GM08714 (cell line): ENCODE measurements around the gene AP2A1.

Experiments used
- H3K4me3 ChIP-seq: fragments of 200-500 bp; sonication (Bioruptor generic); 2 replicates; pipeline ENCODE4 v1.5.1; 2014; ENCODE audit warnings: mild to moderate bottlenecking, low read length, inconsistent platforms
- ZNF274 ChIP-seq: IDR thresholded peaks from 2 replicates; pipeline ENCODE4 v1.6.1; 2012; ENCODE audit warnings: mild to moderate bottlenecking, low read depth, low read length

AP2A1 gene

DNA sequence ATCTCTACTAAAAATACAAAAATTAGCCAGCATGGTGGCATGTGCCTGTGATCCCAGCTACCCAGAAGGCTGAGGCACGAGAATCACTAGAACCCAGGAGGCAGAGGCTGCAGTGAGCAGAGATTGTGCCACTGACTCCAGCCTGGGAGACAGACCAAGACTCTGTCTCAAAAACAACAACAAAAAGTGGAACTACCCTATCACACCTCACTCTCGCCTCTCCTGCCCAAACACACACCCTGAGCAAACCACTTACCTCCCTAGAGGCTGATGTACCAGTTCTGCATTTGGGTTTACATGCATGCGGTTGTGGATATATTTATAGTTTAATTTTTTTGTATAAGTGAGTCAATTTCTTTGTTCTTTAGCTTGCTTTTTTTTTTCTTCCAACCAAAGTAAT is 76.5 kb downstream of the AP2A1 start:
- no peak overlapping the region for H3K4me3 ChIP-seq
- no peak for TF ChIP-seq ZNF274

DNA sequence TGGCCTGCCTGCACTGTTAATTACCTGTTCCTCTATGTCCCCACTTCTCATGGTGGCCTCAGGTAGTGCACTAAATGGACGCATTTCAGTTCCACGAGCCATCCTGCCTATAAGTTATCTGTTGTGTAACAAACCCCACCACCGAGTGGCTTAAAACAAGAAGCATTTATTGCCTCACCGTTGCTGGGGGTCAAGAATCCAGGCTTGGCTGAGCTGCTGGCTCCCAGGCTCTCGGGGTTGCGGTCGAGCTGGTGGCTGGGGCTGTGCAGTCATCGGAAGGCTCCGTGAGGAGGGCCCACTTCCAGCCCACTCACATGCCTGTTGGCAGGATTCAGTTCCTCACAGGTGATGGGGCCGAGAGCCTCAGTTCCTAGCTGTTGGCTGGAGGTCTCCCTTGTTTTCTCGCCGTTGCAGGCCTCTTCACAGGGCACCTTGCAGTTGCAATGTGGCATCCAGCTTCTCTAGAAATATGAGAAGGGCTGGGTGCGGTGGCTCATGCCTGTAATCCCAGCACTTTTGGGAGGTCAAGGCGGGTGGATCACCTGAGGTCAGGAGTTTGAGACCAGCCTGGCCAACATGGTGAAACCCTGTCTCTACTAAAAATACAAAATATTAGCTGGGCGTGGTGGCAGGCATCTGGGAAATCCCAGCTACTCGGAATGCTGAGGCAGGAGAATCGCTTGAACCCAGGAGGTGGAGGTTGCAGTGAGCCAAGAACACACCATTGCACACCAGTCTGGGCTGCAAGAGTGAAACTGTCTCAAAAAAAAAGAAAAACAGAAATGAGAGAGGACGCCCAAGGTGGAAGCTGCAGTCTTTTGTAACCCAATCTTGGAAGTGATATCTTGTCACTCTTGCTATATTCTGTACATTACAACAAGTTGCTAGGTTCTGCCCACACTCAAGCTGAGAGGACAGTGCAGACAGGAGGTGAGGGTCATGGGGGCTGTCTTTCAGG is 77.6 kb downstream of the AP2A1 start:
- no peak overlapping the region for H3K4me3 ChIP-seq
- TF ChIP-seq ZNF274 = no peak

DNA sequence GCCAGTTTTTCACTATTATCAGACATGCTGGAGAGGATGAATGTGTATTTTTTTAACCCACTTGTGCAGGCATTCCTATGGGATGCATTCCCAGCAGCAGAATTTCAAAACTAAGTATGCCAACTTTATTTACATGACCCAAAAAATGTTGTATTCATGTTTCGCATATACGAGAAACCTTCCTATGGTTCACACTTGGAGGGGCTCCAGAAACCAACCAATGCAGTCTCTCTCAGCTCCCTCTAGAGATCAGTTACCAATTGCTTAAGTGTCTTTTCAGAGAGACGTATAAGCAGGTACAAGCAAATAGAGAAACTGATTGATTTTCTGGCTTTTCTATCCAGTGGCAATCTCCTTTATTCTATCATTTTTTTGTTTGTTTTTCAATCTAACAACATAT is 78.6 kb downstream of the AP2A1 start:
- no peak for TF ChIP-seq ZNF274
- H3K4me3 ChIP-seq = no peak overlapping the region

DNA sequence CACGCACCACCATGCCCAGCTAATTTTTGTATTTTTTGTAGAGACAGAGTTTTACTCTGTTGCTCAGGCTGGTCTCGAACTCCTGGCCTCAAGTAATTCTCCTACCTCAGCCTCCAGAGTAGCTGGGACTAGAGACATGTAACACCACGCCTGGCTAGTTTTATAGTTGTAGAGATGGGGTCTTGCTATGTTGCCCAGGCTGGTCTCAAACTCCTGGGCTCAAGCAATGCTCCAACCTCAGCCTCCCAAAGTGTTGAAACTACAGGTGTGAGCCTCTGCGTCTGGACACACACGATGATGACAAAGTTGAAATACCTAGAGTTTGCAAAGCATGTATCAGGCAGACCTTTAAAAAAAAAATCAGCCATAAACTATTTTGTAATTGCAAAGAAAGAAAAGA is 79.6 kb downstream of the AP2A1 start:
- no peak overlapping the region for H3K4me3 ChIP-seq
- no peak for TF ChIP-seq ZNF274

DNA sequence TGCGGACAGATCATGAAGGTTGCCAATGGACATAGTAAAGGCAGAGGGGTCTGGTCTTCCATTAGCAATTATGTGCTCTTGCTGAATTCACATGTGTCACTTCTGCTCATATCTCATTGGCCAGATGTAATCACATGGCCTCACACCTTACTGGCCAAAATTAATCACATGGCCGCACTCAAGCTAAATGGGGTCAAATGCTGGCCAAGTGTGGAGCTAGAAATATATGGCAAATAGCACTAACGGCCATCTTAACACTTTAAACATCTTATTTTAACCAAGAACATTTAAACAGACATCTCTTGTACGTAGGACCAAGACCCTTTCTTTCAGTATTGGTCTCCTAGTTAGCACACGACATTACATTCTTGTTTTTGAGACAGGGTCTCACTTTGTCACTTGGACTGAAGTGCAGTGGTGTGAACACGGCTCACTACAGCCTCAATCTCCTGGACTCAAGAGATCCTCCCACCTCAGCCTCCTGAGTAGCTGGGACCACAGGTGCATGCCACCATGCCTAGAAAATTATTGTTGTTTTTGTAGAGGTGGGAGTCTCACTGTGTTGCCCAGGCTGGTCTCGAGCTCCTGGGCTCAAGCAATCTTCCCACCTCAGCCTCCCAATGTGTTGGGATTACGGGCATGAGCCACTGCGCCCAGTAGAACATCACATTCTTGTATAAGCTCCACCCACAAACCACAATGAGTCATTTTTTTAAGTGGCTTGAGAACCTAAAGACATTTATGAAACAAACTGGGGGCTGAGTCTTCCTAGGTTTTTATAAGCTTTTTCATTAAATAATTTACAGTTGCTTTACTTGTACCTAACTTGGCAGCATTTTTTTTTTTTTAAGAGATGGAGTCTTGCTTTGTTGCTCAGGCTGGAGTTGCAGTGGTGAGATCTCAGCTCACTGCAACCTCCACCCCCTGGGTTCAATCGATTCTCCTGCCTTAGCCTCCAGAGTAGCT is 81.2 kb downstream of the AP2A1 start:
- no peak for TF ChIP-seq ZNF274
- H3K4me3 ChIP-seq = no peak overlapping the region

DNA sequence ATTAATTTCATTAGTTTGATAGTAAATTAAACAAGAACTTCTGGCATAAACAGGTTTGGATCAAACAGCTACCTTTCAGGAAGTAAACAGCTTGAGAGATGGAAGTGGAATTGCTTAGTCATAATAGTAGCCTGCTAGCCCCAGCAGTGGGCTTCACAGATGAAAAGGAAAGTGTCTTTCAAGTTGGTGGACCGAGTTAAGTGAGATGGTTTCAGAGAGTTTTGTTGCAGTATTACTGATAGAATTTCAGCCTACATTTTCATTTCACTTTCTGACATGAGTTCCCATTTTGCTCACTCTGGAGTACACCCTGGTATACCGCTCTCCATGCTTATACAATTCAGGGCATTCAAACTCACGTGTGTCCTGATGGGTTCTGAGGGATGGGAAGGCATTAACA is 82.1 kb downstream of the AP2A1 start:
- no peak for TF ChIP-seq ZNF274
- no peak overlapping the region for H3K4me3 ChIP-seq

DNA sequence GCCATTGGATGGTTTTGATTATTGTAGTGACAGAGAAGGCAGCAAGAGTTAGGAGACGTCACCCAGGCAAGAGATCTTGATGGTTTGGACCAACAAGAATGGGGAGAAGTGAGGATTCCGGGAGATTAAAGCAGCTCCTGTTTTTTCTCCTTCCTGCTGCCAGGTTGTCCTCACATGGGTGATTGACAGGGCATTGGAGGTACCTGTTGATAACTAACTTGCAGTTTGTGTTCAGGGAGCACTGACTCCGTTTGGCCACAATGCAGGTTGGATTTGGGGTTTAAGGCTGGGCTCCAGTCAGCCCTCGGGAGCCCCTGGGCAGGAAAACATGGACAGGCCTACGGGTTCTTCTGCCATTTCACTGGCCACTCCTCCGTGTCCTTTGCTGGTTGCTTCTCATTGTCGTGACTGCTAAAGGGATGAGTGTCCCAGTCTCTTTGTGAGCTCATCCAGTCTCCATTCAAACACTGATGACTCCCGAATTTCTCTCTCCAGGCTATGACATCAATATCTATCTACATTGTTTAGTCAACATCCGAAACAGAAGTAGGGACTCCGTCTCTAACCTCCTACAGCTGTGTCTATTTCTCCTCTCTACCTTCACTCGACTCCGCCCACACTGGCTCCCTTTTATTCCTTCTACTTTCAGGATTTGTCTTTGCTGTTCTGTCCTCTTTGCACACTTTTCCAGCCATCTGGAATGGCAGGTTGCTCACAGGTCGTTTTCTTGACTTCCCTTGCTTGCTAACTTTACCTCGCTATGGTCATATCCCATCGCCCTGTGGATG is 82.8 kb downstream of the AP2A1 start:
- no peak for TF ChIP-seq ZNF274
- H3K4me3 ChIP-seq = peak overlapping the region; percentile 64; the same call in 1 of the 2 replicates

DNA sequence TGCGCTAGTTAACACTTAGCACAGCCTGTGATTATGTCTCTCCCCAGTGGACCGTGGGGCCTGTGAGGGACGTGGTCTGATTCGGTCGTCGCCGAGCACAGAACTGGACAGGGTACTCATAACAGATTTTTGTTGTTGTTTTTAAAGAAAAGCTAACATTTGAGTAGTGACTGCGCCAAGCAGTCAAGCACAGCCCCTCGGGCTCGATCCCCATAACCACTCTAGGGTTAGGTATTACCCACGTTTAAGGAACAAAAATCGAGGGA is 83.4 kb downstream of the AP2A1 start:
- no peak for TF ChIP-seq ZNF274
- peak overlapping the region; percentile 64 for H3K4me3 ChIP-seq

DNA sequence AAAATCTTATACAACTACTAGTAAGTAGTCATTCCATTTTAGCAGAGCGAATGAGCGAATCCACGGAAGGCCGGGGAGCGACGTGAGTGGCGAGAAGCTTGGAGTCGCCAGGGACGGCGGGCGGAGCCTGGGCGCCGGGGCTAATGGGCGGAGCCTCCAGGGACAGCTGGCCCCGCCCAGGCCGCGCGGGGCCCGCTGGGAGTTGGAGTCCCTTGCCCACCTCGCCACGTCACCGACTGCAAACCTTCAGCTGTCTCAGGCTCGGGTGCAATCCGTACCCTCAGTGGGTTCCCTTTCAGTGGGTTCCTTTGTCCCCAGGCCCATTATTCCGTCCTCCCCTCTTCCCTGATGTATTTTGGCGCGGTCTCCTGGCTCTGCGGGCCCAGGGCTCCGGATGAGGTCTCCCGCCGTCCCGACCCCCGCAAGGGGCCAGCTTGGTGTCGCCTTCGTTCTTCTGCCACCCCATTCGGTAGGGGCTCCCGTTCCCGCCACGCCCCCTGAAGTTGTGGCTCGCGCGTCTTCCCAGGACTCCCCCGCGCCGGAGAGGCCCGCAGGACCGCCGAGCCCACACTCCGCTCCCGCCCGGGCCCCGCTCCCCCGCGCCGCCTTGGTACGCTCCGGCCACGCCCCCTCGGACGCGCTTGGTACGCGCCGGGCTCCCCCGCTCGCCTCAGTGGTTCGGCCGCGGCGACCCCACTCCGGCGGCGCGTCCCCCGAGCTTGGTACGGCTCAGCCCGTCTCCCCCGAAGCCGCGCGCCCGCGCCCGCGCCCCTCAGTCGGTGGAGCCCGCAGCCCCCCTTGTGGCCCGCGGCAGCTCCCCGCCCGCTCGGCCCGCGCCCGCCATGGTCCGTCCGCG is 83.9 kb downstream of the AP2A1 start, which contains the start of gene PTOV1:
TSS of gene PTOV1 (plus strand) at position 673 of the 856 bp plus-strand sequence.
- peak within 1 kb of the TSS; percentile 64 for H3K4me3 ChIP-seq
- TF ChIP-seq ZNF274 = no peak

DNA sequence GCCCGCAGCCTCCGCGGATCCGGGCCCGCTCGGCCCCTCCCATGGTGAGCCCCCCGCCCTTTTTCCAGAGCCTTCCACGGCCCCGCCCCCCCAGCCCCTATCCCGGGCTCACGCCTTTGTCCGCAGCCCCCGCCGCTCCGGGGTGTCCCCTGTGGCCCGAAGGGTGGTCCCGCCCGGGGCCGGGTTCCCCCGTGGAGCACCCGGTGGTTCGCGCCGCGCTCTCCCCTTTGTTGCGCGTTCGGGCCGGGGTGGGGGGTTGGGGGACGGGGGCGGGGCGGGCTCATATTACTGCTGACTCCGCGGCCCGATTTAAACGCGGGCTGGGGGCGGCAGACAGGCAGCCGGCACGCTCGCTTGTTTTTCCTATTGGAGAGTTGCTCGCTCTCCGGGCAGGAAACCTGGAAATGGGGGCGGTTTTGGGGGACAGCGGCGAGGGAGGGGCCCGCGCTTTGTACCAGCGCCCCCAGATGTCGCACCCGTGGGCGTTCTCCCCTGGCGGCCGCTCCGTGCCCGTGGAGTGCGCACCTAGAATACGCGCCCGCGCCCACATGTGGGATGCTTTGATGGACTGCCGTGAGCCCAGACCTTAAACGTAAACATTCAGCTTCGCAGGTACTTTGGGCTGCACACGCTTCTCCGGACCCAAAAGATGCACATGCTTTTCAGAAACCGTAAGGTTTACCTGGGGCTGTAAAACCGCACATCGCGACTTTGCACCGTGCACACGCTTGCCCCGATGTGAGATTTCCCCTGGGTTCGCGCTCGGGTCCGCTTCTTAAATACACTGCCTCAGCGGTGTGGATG is 84.9 kb downstream of the AP2A1 start:
- TF ChIP-seq ZNF274 = no peak

DNA sequence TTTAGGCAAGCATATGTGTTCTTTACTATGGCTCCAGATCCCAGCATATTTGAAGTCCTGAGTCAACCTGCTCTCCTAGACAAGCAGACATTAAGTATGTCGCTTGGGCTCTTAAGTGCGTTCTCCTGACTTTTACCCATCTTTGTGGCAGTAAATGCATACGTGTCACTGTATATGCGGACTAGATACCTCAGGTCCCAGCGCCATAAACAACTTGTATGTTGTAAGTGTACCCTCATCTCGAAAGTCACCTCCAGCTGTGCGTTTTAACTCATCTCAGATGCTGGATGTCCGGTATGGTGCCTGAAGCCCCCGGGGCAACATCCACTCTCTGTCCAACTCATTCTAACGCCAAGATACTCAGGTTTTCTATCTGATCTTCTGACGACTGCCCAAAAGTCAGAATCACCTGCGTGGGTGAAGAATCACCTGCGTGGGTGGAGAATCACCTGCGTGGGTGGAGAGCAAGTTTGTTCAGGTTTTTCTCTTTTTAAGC is 85.9 kb downstream of the AP2A1 start:
- TF ChIP-seq ZNF274 = no peak
- H3K4me3 ChIP-seq = no peak overlapping the region; the same call in 1 of the 2 replicates

More for the DNA sequence above, 84.9 kb downstream of the AP2A1 start:
- peak overlapping the region; percentile 64 for H3K4me3 ChIP-seq

DNA sequence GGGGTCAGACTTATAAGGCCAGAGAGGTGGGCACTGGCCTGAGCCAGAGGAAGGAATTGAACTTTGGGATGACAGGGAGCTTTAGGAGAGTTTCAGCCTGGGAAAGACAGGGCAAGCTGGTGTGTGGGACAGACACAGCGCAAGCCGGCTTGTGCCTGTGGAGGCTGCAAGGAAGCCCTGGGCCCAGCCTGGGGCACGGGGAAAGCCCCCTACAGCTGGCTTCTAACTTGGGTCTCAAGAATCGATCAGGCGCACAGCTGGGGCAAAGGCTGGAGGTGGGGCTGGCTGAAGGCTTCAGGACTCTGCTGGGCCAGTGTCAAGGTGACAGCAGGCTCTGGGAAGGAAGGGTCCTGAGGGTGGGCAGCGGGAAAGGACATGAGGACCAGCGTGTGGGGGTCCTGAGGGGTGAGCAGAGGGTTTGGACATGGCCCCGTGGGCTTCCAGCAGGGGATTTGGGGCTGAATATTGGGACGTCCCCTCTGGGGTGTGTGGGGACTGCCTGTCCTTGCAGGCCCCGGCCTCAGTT is 87.1 kb downstream of the AP2A1 start:
- no peak overlapping the region for H3K4me3 ChIP-seq
- no peak for TF ChIP-seq ZNF274
